GM12878 (cell line): Measurements from ENCODE around the gene DIAPH1. TPM values are rescaled to one million over a fixed set of nuclear protein-coding genes. Genes with fewer than 3 reads are reported as not detected.
A peak's percentile ranks its signal among the peaks of the same experiment; 100 is the strongest.

Experiments
- ATAC-seq: fragments of 200-7000 bp; cut with Tn5 transposase; 3 replicates; pipeline ENCODE4 v1.9.1; 2020; ENCODE audit warnings: mild to moderate bottlenecking, moderate library complexity
- BruUV-seq: library from RNA; stranded (reverse); fragments of 400-500 nt; replicated peaks from 2 replicates; lab custom pipeline; 2021; lab: Mats Ljungman, UMichigan
- CTCF ChIA-PET: fragments of 300-600 bp; sonication (Branson Sonifier 250); formaldehyde crosslinking; extraction: SDS; loops from one replicate; lab custom pipeline; 2021; ENCODE audit warnings: inconsistent platforms; lab: Yijun Ruan, JAX
- POLR2A ChIA-PET: fragments of 350-600 bp; formaldehyde crosslinking; extraction: SDS; loops from one replicate; lab custom pipeline; 2021; ENCODE audit warnings: inconsistent platforms; lab: Charles Lee
- RAD21 ChIA-PET: fragments of 300-600 bp; sonication (Branson Sonifier 250); formaldehyde crosslinking; loops from one replicate; lab custom pipeline; 2023; ENCODE audit warnings: antibody characterized with exemption; ENCODE audit not compliant: unreplicated experiment; lab: Charles Lee
- SMC1A ChIA-PET: fragments of 300-600 bp; sonication (Branson Sonifier 250); formaldehyde crosslinking; loops from one replicate; lab custom pipeline; 2023; ENCODE audit not compliant: unreplicated experiment, uncharacterized antibody; lab: Charles Lee
- DNase-seq: peaks from one replicate; pipeline ENCODE4 v3.0.0-alpha.2; 2011; ENCODE audit warnings: low read depth, low spot score
- FAIRE-seq: peaks from 3 replicates; lab custom pipeline; 2011; peaks lifted over from hg19 to GRCh38; lab: Jason Lieb, UNC
- H2AFZ ChIP-seq: 2 replicates; pipeline ENCODE4 v1.6.0; 2011; ENCODE audit warnings: low read depth, low read length, control low read depth; ENCODE audit not compliant: control insufficient read depth
- H3K27ac ChIP-seq: 2 replicates; pipeline ENCODE4 v1.5.1; 2011; ENCODE audit warnings: control low read depth; ENCODE audit not compliant: control insufficient read depth, insufficient read depth
- H3K27me3 ChIP-seq, 2 experiments: replicated peaks in 1 of 2; 2 replicates each; pipeline versions ENCODE4 v1.6.0 to v1.6.1; 2011; ENCODE audit warnings: low read length in 1 of 2; ENCODE audit not compliant: control insufficient read depth in 2 of 2, insufficient read depth in 2 of 2
- H3K36me3 ChIP-seq, 2 experiments: 2 replicates each; pipeline ENCODE4 v1.5.1; 2011; ENCODE audit warnings: low read length in 1 of 2; ENCODE audit not compliant: control insufficient read depth in 2 of 2, insufficient read depth in 2 of 2
- H3K4me1 ChIP-seq: 2 replicates; pipeline ENCODE4 v1.6.1; 2011; ENCODE audit warnings: mild to moderate bottlenecking, low read length, moderate library complexity, mixed read lengths; ENCODE audit not compliant: control insufficient read depth, insufficient read depth
- H3K4me2 ChIP-seq: 2 replicates; pipeline ENCODE4 v1.6.0; 2011; ENCODE audit warnings: control low read depth; ENCODE audit not compliant: control insufficient read depth, insufficient read depth
- H3K4me3 ChIP-seq: fragments of 200-600 bp; sonication (generic); 2 replicates; pipeline ENCODE4 v1.5.1; 2016
- H3K79me2 ChIP-seq: 2 replicates; pipeline ENCODE4 v1.6.0; 2011; ENCODE audit warnings: low read length; ENCODE audit not compliant: control insufficient read depth, insufficient read depth
- H3K9ac ChIP-seq: 2 replicates; pipeline ENCODE4 v1.8.0; 2011; ENCODE audit warnings: low read length, control low read depth, mixed read lengths; ENCODE audit not compliant: control insufficient read depth, insufficient read depth
- H3K9me3 ChIP-seq: replicated peaks from 3 replicates; pipeline ENCODE4 v1.5.1; 2011; ENCODE audit warnings: mild to moderate bottlenecking, low read length; ENCODE audit not compliant: control insufficient read depth, insufficient read depth
- H4K20me1 ChIP-seq: 2 replicates; pipeline ENCODE4 v1.6.0; 2011; ENCODE audit not compliant: control insufficient read depth, insufficient read depth
- CEBPZ ChIP-seq: fragments of 150-350 bp; IDR thresholded peaks from 2 replicates; pipeline ENCODE4 v1.6.1; 2016; ENCODE audit warnings: low read depth, low read length
- CHD4 ChIP-seq: fragments of 200-600 bp; sonication (generic); IDR thresholded peaks from 2 replicates; pipeline ENCODE4 v1.6.1; 2016; ENCODE audit warnings: mild to moderate bottlenecking
- EP300 ChIP-seq, 2 experiments: fragments of 150-350 bp in 1 of 2; IDR thresholded peaks; 2 replicates each; pipeline ENCODE4 v1.6.1; 2011 to 2012; ENCODE audit warnings: low read depth in 2 of 2, low read length in 2 of 2, borderline replicate concordance in 1 of 2, improper control_type of control experiment in 1 of 2, inconsistent platforms in 1 of 2; ENCODE audit not compliant: control insufficient read depth in 1 of 2
- FOS ChIP-seq: IDR thresholded peaks from 3 replicates; pipeline ENCODE4 v1.6.1; 2011; ENCODE audit warnings: borderline replicate concordance; ENCODE audit not compliant: insufficient read length; ENCODE audit errors: extremely low read depth
- GATAD2B ChIP-seq: fragments of 450-650 bp; conservative IDR thresholded peaks from 2 replicates; pipeline ENCODE4 v1.6.1; 2017; ENCODE audit warnings: low read depth, mild to moderate bottlenecking, moderate library complexity
- HDGF ChIP-seq: fragments of 450-650 bp; IDR thresholded peaks from 2 replicates; pipeline ENCODE4 v1.6.1; 2016; ENCODE audit warnings: antibody characterized with exemption
- IKZF2 ChIP-seq, 2 experiments: fragments of 450-650 bp; IDR thresholded peaks; 2 replicates each; pipeline ENCODE4 v1.6.1; 2017; ENCODE audit warnings: mild to moderate bottlenecking in 2 of 2, moderate library complexity in 2 of 2
- IRF3 ChIP-seq: fragments of 450-650 bp; IDR thresholded peaks from 2 replicates; pipeline ENCODE4 v1.6.1; 2014; ENCODE audit warnings: mild to moderate bottlenecking
- KLF5 ChIP-seq: fragments of 450-650 bp; IDR thresholded peaks from 2 replicates; pipeline ENCODE4 v1.6.1; 2014; ENCODE audit warnings: mild to moderate bottlenecking; ENCODE audit not compliant: partially characterized antibody
- MEF2B ChIP-seq: fragments of 450-650 bp; IDR thresholded peaks from 2 replicates; pipeline ENCODE4 v1.6.1; 2018; ENCODE audit warnings: mild to moderate bottlenecking, moderate library complexity; ENCODE audit not compliant: partially characterized antibody, poor library complexity, severe bottlenecking
- MXI1 ChIP-seq: fragments of 150-350 bp; IDR thresholded peaks from 2 replicates; pipeline ENCODE4 v1.6.1; 2011; ENCODE audit warnings: low read depth, mild to moderate bottlenecking, inconsistent platforms, low read length, improper control_type of control experiment
- NR2C1 ChIP-seq: fragments of 450-650 bp; IDR thresholded peaks from 2 replicates; pipeline ENCODE4 v1.6.1; 2017; ENCODE audit warnings: antibody characterized with exemption, mild to moderate bottlenecking, moderate library complexity
- TCF12 ChIP-seq: IDR thresholded peaks from 2 replicates; pipeline ENCODE4 v1.6.1; 2011; ENCODE audit warnings: low read depth, mild to moderate bottlenecking, low read length
- TCF3 ChIP-seq: IDR thresholded peaks from 2 replicates; pipeline ENCODE4 v1.6.1; 2012; ENCODE audit warnings: low read depth, mild to moderate bottlenecking, low read length, borderline replicate concordance; ENCODE audit not compliant: insufficient read depth
- TCF7 ChIP-seq: IDR thresholded peaks from 2 replicates; pipeline ENCODE4 v1.6.1; 2014; ENCODE audit warnings: antibody characterized with exemption, borderline replicate concordance
- USF2 ChIP-seq: IDR thresholded peaks from 2 replicates; pipeline ENCODE4 v1.6.1; 2011; ENCODE audit warnings: low read depth, low read length, improper control_type of control experiment, borderline replicate concordance
- ZNF207 ChIP-seq: fragments of 450-650 bp; IDR thresholded peaks from 2 replicates; pipeline ENCODE4 v1.6.1; 2014; ENCODE audit warnings: antibody characterized with exemption, mild to moderate bottlenecking, borderline replicate concordance
- ZNF622 ChIP-seq: fragments of 450-650 bp; IDR thresholded peaks from 2 replicates; pipeline ENCODE4 v1.6.1; 2017; ENCODE audit warnings: mild to moderate bottlenecking, inconsistent platforms
- WGBS: methylation state at CpG from one replicate; pipeline ENCODE4 v1.1.6; 2016; ENCODE audit warnings: low lambda C conversion rate; ENCODE audit not compliant: insufficient replicate concordance, insufficient coverage; ENCODE audit errors: missing lambda C conversion rate; 5-methylcytosine and 5-hydroxymethylcytosine counted together
- in situ Hi-C: fragments of 300-500 bp; cut with MboI; formaldehyde crosslinking; loops from 9 replicates; pipeline ENCODE4 v1.14.3; 2018; ENCODE audit warnings: mixed read lengths
- intact Hi-C: fragments of 100-400 bp; cut with micrococcal nuclease; formaldehyde crosslinking; loops from one replicate; pipeline ENCODE4 v1.14.2; 2022; ENCODE audit not compliant: unreplicated experiment
- polyA plus RNA-seq, 11 experiments: library from polyadenylated mRNA; depleted of rRNA in 4 of 11; unstranded in 6 of 11; stranded (reverse) in 5 of 11; fragments of >200 nt; fragmentation: Nextera tagmentation in 4 of 11; fragmentation: Illumina TruSeq in 1 of 11; extraction: Ambion mirVana in 4 of 11; extraction: Trizol in 1 of 11; gene quantifications; 1 replicate in 1 of 11; 2 replicates in 10 of 11; pipeline versions ENCODE4 v1.2.1 to v1.2.3, GENCODE V29; 2011 to 2016; ENCODE audit warnings: inconsistent platforms in 2 of 11, missing spikeins in 2 of 11, low read depth in 1 of 11
- total RNA-seq, 4 experiments: library from RNA; depleted of rRNA in 3 of 4; stranded (reverse); fragments of >200 nt in 3 of 4; fragmentation: Illumina TruSeq in 1 of 4; extraction: Trizol in 1 of 4; gene quantifications; 2 replicates each; pipeline versions ENCODE4 v1.2.1 to v1.2.3, GENCODE V29; 2013 to 2021

Gene DIAPH1
- total and polyA plus RNA-seq, 10 of the 15 experiments (the other 5 are each of a cell fraction or from before 2014, with no cell fraction given) = 37.8 to 168 (median 59.0) TPM

- peak overlapping the region; percentile 90 for H3K27ac ChIP-seq
- in situ Hi-C loops (no loop called here), intact Hi-C loops (loop anchor here (1.0 to 5.0 kb wide), 4 partner anchors 16 to 124 kb away; partner anchors contain the start of genes HDAC3, PCDHGA11 and RELL2)
- FAIRE-seq (no peak), DNase-seq (peak; percentile 75), ATAC-seq (peak; percentile 35)
- peaks cover 65% of the 10 kb centered on the region for H3K4me1 ChIP-seq
- peak overlapping the region; percentile 13 for H2AFZ ChIP-seq
- peaks cover 15% of the 10 kb centered on the region for H3K79me2 ChIP-seq
- no TSS peak for BruUV-seq
- ChIA-PET POLR2A (interaction anchor here (0.5 to 2.5 kb wide), 6 partner anchors 10 to 721 kb away, joined by 3 to 10 read pairs (median 4); no protein-coding TSS in a partner anchor), RAD21 (interaction anchor here (1.0 to 11.6 kb wide), 10 partner anchors 9 to 105 kb away, joined by 3 to 109 read pairs (median 12); partner anchors contain the start of genes DIAPH1, PCDHGA10, PCDHGA11 and PCDHGA12), SMC1A (interaction anchor here (1.0 to 10.8 kb wide), 13 partner anchors 10 to 123 kb away, joined by 3 to 176 read pairs (median 5); partner anchors contain the start of genes DIAPH1, HDAC3, PCDHGA10 and PCDHGA11), CTCF (interaction anchor here (1.0 to 11.9 kb wide), 24 partner anchors 11 to 193 kb away, joined by 3 to 213 read pairs (median 14); partner anchors contain the start of genes FCHSD1, PCDHGA10, PCDHGA11 and PCDHGA12)
- H3K9me3 ChIP-seq = no peaks in the 10 kb centered on the region
- peak overlapping the region; percentile 89 for H3K4me2 ChIP-seq
- H3K27me3 ChIP-seq = no peaks in the 10 kb centered on the region
- no peaks in the 10 kb centered on the region for H4K20me1 ChIP-seq
- H3K9ac ChIP-seq = peak overlapping the region; percentile 25
- peak overlapping the region; percentile 69 for H3K4me3 ChIP-seq
- H3K36me3 ChIP-seq = peaks cover 10 to 20% of the 10 kb centered on the region in 2 experiments
- 2% methylated on average over 29 of the region's 29 CpGs for WGBS
- TF ChIP-seq KLF5 (no peak), GATAD2B (0 out of 2 replicates have a peak, but pooled peaks have one; percentile 49), CHD4 (no peak), ZNF622 (no peak), EP300 (IDR thresholded peaks at IDR 0.05; ENCODE audit: borderline replicate concordance in 1 of 2, control insufficient read depth in 1 of 2, low read depth in 2 of 2, low read length in 2 of 2) (peak in 1 of 2 experiments; percentile 48; a peak in 1 of 4 replicates), IKZF2 (IDR thresholded peaks at IDR 0.05) (peak; percentile 70 to 79), TCF7 (no peak), USF2 (no peak), ZNF207 (no peak), MEF2B (peak; percentile 61), CEBPZ (no peak), TCF12 (no peak), IRF3 (no peak), FOS (no peak), HDGF (no peak), TCF3 (0 out of 2 replicates have a peak, but pooled peaks have one; percentile 39), NR2C1 (no peak), MXI1 (peak; percentile 25; the same call in 1 of the 2 replicates)
Measured at GRCh38 chr5:141513627-141514329, 105.0 kb downstream of the DIAPH1 start.
